ENCODE data around the gene MDFI.

Gene MDFI

DNA sequence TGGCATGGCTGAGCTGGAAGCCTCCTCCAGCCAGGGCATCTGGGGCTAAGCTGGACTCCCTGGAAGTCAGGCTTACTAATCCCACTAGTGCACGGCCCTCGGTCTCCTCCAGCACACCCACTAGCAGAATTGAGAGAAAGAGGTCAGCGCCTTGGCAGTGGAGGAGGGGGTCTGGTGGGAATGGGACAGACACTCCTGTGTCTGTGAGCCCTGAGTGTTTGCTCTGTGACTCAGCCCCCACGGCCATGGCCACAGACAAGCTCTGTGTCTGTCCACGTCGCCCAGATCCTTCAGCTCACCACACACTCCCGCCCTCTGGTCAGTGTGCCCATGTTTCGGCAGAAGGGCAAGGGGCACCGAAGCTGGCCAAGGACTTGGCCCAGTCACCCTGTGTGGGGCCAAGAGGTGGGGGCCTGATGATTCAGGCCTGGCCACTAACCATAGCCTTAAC lies 8.8 kb downstream of the MDFI start:
- H3K27me3 Mint-ChIP-seq, result peaks cover 5% of the 10 kb centered on the region

DNA sequence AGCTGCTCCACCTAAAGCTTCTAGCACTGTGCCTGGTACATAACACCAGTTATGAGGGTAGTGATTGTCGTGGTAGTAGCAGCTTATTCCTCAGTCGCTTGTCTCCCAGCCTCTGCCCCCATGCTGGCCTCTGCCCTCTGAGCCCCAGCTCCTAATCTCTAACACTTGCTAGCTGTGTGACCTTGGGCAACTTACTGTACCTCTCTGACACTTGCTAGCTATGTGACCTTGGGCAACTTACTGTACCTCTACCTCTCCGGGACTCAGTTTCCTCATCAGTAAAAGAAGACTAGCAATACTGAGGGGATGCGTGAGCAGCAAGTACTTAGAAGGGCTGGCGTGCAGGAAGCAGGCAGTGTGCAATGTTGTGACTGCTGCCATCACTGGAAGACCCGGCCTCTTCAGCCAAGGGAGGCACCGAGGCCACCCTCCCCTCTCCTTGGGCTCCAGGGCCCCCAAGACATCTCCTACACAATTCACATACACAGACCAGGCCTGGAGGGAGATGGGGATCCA lies 9.9 kb downstream of the MDFI start:
- no peaks in the 10 kb centered on the region for H3K36me3 Mint-ChIP-seq (ENCODE audit: low read depth)
- H3K9me3 Mint-ChIP-seq, result no peaks in the 10 kb centered on the region
- no peaks in the 10 kb centered on the region for H3K4me1 Mint-ChIP-seq (ENCODE audit: low read depth)
- no peak overlapping the region for H3K4me3 Mint-ChIP-seq
- H3K27me3 Mint-ChIP-seq, result no peaks in the 10 kb centered on the region
- no peak overlapping the region for H3K27ac Mint-ChIP-seq

More for the DNA sequence above, 8.8 kb downstream of the MDFI start:
- Mint-ChIP-seq H3K36me3 (ENCODE audit: low read depth) (no peaks in the 10 kb centered on the region), H3K4me3 (no peak overlapping the region), H3K4me1 (ENCODE audit: low read depth) (no peaks in the 10 kb centered on the region), H3K27ac (no peak overlapping the region), H3K9me3 (no peaks in the 10 kb centered on the region)

DNA sequence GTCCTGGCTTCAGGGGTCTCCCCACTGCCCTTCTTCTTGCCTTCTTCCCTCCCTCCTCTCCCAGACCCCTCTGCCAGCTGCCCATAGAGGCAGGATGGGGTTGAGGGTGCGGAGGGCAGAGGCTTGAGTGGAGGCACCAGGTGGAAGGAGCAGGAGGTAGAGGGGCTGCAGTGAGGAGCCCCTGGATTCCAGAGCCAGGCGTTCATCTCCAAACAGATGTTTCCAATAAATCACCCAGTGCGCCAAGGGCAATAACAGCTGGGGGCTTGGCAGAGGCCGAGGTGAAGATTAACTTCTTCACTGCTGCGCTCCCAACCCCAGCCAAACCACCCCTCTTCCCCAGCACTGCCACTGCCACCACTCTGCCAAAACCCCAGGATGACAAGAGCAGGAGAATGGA lies 10.7 kb downstream of the MDFI start:
- Mint-ChIP-seq H3K9me3 (no peaks in the 10 kb centered on the region), H3K36me3 (ENCODE audit: low read depth) (no peaks in the 10 kb centered on the region), H3K27ac (no peak overlapping the region), H3K4me3 (no peak overlapping the region), H3K4me1 (ENCODE audit: low read depth) (no peaks in the 10 kb centered on the region), H3K27me3 (no peaks in the 10 kb centered on the region)

DNA sequence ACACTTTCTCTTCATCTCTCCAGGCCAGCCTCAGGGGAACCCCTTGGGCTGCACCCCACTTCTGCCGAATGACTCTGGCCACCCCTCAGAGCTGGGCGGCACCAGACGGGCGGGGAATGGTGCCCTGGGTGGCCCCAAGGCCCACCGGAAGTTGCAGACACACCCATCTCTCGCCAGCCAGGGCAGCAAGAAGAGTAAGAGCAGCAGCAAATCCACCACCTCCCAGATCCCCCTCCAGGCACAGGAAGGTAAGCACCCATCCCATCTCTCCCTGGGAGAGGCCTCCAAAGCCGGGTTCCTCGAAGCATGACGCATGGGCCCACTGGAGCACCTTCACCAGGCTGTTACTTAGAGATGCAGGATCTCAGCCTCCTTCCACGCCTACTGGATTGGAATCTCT lies 11.3 kb downstream of the MDFI start:
- H3K9me3 Mint-ChIP-seq, result no peaks in the 10 kb centered on the region
- no peak overlapping the region for H3K4me3 Mint-ChIP-seq
- H3K36me3 Mint-ChIP-seq (ENCODE audit: low read depth), result no peaks in the 10 kb centered on the region
- H3K27me3 Mint-ChIP-seq, result no peaks in the 10 kb centered on the region
- no peaks in the 10 kb centered on the region for H3K4me1 Mint-ChIP-seq (ENCODE audit: low read depth)
- H3K27ac Mint-ChIP-seq, result no peak overlapping the region

DNA sequence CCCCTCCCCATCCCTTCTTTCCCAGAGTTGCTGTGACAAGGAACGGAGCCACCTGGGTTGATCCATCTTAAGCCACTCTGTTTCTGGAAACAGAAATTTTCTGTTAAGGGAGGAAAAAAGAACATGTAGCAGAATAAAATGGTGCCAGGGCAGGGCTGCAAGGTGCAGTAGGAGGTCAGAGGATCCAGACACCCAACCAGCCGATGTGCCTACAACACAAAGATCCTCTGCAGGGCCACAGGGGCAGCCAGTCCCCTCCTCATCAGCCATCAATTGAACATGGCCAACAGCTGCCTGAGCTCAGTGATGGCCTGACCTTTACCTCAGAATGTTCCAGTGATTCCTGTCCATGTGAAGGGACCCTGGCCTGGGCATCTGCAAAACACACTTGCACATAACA lies 11.9 kb downstream of the MDFI start:
- Mint-ChIP-seq H3K36me3 (ENCODE audit: low read depth) (no peaks in the 10 kb centered on the region), H3K4me1 (ENCODE audit: low read depth) (no peaks in the 10 kb centered on the region), H3K4me3 (no peak overlapping the region), H3K9me3 (no peaks in the 10 kb centered on the region), H3K27me3 (no peaks in the 10 kb centered on the region), H3K27ac (no peak overlapping the region)

DNA sequence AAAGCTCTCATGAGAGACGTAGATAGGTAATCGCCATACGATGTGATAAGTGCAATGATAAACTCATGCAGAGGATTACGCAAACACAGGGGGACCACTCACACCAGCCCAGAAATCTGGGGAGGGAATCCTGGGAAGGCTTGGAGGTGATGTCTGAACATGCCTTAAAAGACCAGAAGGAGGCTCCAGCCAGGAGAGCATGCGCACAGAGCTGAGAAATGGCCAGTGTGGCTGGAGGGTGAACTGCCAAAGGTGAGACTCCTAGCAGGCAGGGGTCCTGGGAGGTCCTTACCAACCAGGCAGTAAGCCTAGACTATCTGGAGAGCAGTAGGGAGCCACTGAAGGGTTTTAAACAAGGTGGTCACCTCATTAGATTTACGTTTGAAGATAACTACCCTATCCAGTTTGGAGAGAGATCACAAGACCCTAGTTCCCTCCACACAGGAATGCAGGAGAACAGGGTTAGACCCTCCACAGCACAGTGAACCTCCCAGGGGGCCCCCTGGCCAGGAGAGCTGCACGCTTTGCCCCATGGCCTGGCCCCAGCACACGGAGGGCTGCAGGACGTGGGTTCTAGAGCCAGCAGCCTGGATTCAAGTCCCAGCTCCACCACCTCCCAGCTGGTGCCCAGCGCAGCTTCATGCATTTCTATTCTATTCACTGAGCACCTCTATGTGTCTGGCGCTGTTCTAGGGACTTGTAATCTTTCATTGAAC lies 13.1 kb downstream of the MDFI start:
- Mint-ChIP-seq H3K9me3 (no peaks in the 10 kb centered on the region), H3K4me1 (ENCODE audit: low read depth) (no peaks in the 10 kb centered on the region), H3K4me3 (no peak overlapping the region), H3K27ac (peak overlapping the region; percentile 15), H3K36me3 (ENCODE audit: low read depth) (no peaks in the 10 kb centered on the region), H3K27me3 (peaks cover 3% of the 10 kb centered on the region)

DNA sequence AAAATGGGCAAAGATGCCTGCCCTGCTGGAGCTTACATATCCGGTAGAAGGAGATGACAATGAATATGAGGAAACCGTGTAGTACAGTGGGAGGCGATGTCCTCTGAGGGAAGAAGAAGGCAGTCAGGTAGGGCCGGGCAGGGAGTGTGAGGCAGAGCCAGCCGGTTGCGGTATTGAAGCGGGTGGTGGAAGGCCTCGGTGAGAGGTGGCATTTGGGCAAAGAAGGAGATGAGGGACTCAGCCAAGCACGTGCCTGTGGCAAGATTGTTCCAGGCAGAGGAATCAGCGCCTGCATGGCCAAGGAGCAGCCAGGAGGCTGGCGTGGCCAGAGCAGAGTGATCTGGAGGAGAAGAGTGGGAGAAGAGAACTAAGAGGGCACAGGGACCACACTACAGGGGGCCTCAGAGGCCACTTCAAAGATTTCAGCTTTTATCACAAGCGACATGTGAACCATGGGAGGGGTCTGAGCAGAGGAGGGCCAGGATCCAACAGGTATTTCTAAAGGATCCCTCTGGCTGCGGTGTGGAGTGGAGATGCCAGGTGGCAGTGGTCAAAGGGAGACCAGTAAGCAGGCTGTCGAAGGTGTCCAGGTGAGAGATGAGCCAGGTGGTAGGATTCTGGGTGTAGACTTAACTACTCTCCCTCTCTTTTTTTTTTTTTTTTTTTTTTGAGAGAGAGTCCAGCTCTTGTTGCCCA lies 13.8 kb downstream of the MDFI start:
- Mint-ChIP-seq H3K4me1 (ENCODE audit: low read depth) (no peaks in the 10 kb centered on the region), H3K36me3 (ENCODE audit: low read depth) (no peaks in the 10 kb centered on the region), H3K27ac (no peak overlapping the region)

DNA sequence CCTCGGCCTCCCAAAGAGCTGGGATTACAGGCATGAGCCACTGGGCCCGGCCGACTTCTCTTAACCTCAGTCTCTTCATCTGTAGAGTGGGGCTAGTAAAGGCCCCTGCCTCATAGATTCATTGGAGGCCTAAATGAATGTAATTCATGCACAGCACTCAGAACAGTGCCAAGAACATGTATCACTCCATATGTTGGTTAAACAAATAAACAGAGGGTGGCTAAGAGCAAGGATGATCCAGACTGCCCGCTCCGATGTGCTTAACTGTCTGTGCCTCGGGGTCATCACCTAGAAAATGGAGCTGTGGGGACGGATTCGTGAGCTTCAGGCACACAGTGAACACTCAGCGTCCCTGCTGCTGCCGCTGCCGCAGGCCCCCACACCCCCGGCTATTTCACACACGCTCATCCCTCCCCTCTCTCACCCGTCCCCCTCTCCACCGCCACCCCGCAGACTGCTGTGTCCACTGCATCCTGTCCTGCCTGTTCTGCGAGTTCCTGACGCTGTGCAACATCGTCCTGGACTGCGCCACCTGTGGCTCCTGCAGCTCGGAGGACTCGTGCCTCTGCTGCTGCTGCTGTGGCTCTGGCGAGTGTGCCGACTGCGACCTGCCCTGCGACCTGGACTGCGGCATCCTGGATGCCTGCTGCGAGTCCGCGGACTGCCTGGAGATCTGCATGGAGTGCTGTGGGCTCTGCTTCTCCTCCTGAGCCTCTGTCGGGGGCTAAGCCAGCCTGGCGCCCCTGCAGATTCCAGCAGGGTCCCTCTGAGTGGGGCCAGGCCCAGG lies 14.8 kb downstream of the MDFI start:
- Mint-ChIP-seq H3K27me3 (peaks cover 10% of the 10 kb centered on the region), H3K36me3 (ENCODE audit: low read depth) (no peaks in the 10 kb centered on the region), H3K4me1 (ENCODE audit: low read depth) (no peaks in the 10 kb centered on the region)

More for the DNA sequence above, 13.8 kb downstream of the MDFI start:
- Mint-ChIP-seq H3K9me3 (no peaks in the 10 kb centered on the region), H3K4me3 (no peak overlapping the region), H3K27me3 (peaks cover 3% of the 10 kb centered on the region)

DNA sequence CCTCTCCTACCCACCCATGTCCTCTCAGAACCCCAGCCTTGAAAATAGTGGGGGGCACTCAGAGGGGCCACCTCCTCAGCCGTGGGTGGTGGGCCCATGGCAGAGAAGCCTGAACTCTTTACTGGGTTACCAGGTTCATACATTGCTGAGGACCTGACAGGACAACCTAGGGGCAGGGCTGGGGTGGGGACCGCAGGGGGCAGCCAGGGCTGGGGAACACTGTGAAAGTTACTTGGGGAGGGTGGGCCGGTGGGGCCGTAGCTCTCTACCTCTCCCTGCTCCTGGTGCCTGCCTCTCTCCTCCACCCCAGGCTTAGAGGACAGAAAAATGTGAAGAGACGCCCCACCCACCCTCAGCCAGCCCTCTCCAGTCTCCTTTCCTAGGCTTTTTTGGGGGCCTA lies 15.4 kb downstream of the MDFI start:
- H3K9me3 Mint-ChIP-seq, result no peaks in the 10 kb centered on the region
- H3K27ac Mint-ChIP-seq, result no peak overlapping the region
- no peak overlapping the region for H3K4me3 Mint-ChIP-seq
- H3K36me3 Mint-ChIP-seq (ENCODE audit: low read depth), result no peaks in the 10 kb centered on the region
- peaks cover 16% of the 10 kb centered on the region for H3K27me3 Mint-ChIP-seq
- H3K4me1 Mint-ChIP-seq (ENCODE audit: low read depth), result no peaks in the 10 kb centered on the region

More for the DNA sequence above, 14.8 kb downstream of the MDFI start:
- Mint-ChIP-seq H3K4me3 (no peak overlapping the region), H3K27ac (no peak overlapping the region), H3K9me3 (no peaks in the 10 kb centered on the region)

DNA sequence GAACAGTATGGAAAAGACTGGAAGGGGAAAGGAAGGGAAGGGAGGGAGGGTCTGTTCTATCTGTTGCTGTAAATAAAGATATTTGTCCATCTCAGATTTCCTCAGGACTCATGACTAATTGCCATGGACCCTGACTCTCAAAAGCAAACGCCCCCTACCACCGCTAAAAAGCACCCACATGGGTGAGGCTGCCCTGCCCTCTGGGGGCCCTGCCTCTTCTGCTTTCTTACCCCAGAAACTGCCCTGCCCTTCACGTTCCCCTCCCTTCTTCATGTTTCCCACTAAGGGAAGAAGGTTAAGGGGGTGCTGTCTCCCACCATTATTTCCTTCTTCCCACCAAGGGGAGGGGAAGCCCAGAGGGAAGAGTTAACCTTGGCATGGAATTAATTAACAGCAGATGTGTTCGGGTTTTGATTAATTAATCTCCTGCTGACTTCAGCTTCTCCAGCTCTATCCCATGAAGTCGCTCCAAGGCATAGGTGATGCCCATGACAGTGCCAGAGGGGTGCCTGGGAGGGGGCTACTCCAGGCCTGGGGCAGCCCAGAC lies 16.0 kb downstream of the MDFI start:
- no peak overlapping the region for H3K4me3 Mint-ChIP-seq
- no peaks in the 10 kb centered on the region for H3K9me3 Mint-ChIP-seq
- no peak overlapping the region for H3K27ac Mint-ChIP-seq
- H3K36me3 Mint-ChIP-seq (ENCODE audit: low read depth), result no peaks in the 10 kb centered on the region
- H3K4me1 Mint-ChIP-seq (ENCODE audit: low read depth), result no peaks in the 10 kb centered on the region
- peaks cover 19% of the 10 kb centered on the region for H3K27me3 Mint-ChIP-seq

DNA sequence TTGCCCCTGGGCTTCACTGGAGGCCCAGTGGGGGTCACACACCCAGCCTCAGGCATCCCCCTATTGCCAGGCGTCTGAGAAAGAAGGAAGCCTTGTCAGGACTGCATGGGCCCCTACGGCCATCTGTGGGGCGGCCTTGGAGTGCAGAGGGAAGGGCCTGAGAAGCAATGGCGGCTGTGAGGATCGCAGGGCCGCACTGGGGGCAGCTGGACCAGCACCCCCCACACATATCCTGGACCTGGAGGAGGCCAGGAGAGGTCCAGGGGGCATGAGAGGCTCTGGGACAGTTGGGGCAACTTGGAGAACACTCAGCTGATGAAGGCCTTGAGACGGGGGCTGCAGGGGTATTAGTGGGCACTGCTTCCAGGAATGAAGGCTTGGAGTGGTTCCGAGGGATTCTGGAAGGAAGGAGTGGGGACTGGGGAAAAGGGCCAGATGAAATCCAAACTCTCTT lies 16.5 kb downstream of the MDFI start:
- Mint-ChIP-seq H3K27me3 (peaks cover 21% of the 10 kb centered on the region), H3K27ac (no peak overlapping the region)

DNA sequence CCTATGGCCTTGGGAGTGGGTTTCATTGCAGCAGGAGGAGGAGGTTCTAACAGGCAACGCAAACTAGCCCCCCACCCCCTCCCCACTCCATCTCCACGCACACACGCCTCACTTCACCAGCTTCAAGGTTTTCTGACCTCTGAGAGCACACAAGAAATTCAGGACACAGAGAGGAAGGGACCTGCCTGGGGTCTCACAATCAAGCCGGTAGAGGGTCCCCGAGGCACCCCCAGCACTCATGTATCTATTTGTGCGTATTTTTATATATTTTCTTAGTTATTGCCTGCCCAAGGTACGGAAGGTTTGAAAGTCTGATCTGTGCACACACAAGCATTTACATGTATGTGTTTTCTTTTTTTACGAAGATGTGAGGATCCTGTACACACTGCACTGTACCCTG lies 16.9 kb downstream of the MDFI start:
- Mint-ChIP-seq H3K9me3 (no peaks in the 10 kb centered on the region), H3K4me1 (ENCODE audit: low read depth) (no peaks in the 10 kb centered on the region), H3K27me3 (peaks cover 22% of the 10 kb centered on the region), H3K36me3 (ENCODE audit: low read depth) (no peaks in the 10 kb centered on the region), H3K27ac (no peak overlapping the region), H3K4me3 (no peak overlapping the region)

More for the DNA sequence above, 16.5 kb downstream of the MDFI start:
- H3K36me3 Mint-ChIP-seq (ENCODE audit: low read depth), result no peaks in the 10 kb centered on the region
- no peak overlapping the region for H3K4me3 Mint-ChIP-seq
- H3K9me3 Mint-ChIP-seq, result no peaks in the 10 kb centered on the region
- H3K4me1 Mint-ChIP-seq (ENCODE audit: low read depth), result no peaks in the 10 kb centered on the region

DNA sequence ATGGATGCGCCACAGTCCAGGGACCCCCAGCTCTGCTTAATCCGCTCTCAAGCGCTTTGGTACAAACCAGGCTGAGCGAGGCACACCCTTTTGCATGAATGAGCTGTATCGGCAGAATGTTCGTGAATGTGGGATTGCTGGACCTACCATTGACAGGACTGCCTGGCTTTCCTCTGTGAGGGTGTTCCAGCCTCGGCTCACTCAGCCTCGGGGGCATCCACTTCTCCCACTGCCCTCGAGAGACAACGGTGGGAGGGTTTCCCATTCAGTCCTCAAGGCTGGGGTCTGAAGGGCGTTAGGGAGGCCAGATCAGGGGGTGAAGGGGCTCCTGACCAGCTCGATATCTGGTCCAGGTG lies 17.4 kb downstream of the MDFI start:
- H3K9me3 Mint-ChIP-seq, result no peaks in the 10 kb centered on the region
- no peaks in the 10 kb centered on the region for H3K36me3 Mint-ChIP-seq (ENCODE audit: low read depth)
- H3K27me3 Mint-ChIP-seq, result peaks cover 26% of the 10 kb centered on the region
- H3K4me3 Mint-ChIP-seq, result no peak overlapping the region
- no peaks in the 10 kb centered on the region for H3K4me1 Mint-ChIP-seq (ENCODE audit: low read depth)
- no peak overlapping the region for H3K27ac Mint-ChIP-seq

DNA sequence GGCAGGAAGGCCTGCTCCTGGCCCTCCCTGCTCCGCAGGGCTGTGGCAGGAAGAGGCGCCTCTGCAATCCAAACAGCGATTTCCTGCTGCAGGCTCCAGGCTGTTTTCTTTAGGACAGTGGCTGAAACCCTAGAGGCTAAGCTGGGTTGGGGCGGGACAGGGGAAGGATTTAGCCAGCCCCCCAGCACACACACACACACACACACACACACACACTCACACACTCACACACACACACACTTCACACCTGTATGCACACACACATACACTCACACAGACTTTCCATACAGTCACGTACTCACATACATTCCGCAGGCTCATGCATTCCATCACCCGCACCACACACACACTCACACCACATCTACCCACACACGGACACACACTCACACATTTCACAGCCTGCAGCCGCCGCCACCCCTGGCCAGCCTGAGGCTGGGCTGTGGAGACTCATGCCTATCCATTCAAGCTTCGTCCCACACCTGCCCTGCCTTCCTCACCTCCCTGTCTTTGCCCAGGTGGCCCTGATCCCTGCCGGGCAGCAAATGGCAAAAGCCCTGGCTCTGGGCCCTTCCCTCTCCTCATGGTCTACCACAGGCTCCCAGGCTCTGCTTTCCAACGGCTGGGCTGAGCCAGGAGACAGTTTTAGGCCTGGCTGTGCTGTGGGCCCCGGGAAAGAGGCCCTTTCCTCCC lies 17.9 kb downstream of the MDFI start:
- H3K27me3 Mint-ChIP-seq, result peaks cover 28% of the 10 kb centered on the region
- no peaks in the 10 kb centered on the region for H3K4me1 Mint-ChIP-seq (ENCODE audit: low read depth)
- no peak overlapping the region for H3K27ac Mint-ChIP-seq
- H3K9me3 Mint-ChIP-seq, result no peaks in the 10 kb centered on the region
- H3K4me3 Mint-ChIP-seq, result no peak overlapping the region
- no peaks in the 10 kb centered on the region for H3K36me3 Mint-ChIP-seq (ENCODE audit: low read depth)

Measured in stimulated activated naive CD8-positive, alpha-beta T cell treated with anti-CD3 and anti-CD28 coated beads, Interleukin-15, Interleukin-2, amounts not matched to agents 100 ng/mL and 50 ng/mL, for 24 hours (primary cell).